HG02610 (cell line): ENCODE results near the gene ARHGEF10L.

ENCODE experiments used
- ATAC-seq: cut with Tn5 transposase; IDR thresholded peaks from one replicate; pipeline ENCODE4 v1.9.1; 2021; ENCODE audit warnings: mild to moderate bottlenecking, moderate library complexity; ENCODE audit not compliant: unreplicated experiment

ARHGEF10L gene

DNA sequence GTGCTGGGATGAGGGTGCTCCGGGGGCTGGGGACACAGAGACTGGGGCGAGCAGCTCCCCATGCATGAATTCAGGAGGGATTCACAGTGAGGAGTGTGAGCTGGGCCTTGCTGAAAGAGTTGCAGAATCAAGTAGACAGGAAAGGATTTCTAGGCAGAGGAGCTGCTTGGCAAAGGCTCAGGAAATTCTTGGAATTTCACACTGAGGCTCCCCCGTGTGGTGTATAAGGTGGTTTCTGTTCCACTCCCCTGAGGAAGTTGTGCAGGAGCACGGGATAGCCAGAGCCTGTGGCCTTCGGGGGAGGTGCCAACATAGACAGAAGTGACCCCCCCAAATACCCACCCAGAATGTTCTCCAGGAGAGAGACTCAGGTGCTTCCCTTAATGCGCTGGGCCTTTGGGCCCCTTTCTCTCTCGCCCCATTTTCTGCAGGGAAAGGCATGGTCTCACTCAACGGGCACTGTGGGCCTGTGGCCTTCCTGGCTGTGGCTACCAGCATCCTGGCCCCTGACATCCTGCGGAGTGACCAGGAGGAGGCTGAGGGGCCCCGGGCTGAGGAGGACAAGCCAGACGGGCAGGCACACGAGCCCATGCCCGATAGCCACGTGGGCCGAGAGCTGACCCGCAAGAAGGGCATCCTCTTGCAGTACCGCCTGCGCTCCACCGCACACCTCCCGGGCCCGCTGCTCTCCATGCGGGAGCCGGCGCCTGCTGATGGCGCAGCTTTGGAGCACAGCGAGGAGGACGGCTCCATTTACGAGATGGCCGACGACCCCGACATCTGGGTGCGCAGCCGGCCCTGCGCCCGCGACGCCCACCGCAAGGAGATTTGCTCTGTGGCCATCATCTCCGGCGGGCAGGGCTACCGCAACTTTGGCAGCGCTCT lies 157.2 kb downstream of the ARHGEF10L start:
- no peak for ATAC-seq

DNA sequence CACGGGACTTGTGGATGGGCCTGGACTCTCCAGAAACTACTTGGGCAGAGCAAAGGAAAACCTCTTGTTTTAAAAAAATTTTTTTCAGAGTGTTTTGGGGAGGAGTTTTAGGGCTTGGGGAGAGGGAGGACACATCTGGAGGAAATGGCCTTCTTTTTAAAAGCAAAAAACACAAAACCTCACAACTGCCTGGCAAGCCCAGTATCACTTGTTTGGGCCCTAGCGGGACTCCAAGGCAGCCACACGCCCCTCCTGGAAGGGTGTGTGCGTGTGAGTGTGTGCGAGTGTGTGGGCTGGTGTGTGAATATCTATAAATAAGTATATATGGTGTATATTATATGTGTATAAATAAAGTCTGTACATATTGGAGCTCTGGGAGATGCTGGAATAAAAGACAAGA lies 158.0 kb downstream of the ARHGEF10L start:
- ATAC-seq: no peak

DNA sequence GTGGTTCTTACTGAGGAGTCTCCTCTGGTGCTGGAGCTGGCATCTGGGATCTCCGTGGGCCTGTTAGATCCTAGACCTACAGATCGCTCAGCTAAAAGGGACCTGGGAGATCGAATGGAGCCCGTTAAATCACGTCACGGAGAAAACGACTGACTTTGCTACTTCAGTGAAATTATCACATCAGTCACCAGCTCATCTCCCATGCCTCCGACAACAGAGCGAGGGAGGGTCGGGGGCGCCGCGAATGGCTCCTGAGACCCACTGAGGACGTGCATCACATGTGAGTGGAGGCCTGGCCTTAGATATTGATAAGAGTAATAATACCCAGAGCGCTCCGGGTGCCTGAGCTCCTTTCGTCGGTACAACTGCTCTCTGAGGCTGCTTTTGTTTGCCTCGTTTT lies 160.1 kb downstream of the ARHGEF10L start:
- ATAC-seq: no peak

DNA sequence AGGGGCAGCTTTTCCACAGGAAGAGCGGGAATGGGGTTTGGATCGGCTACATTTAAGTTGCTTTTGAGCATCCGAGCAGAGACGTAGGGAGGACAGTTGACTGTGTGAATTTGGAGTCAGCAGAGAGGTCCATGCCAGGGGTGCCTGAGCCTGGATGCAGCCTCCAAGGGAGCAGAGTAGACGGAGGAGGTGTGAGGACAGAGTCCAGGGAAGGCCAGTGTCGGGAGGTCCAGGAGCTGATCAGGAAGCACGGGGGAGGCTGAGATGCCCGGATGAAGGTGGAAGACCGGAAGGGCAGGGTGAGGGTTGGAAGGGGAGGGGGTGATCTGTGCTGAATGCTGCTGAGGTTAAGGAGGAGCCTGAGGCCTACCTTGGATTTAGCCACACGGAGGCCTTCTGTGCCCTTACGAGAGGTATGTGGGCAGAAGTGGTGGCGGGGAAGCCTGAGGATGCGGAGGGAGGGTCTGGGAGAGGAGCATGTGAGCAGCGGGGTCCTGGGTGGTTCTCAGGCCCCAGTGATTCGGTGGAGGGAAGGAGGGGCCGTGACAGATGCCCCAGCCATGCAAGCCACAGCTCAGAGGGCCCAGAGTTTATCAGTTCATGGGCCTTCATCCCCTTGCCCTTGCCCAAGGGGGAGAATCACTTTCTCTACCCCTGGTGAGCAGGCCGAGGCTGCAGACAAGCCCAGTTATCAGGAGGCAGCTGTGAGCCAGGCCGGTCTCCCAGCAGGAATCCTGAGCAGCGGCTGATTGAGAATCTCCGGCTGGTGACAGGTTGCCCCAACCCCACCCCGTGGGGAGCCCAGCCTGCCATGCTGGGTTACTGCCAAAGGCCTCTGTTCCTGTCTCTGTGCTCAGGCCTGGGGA lies 161.7 kb downstream of the ARHGEF10L start:
- no peak for ATAC-seq

DNA sequence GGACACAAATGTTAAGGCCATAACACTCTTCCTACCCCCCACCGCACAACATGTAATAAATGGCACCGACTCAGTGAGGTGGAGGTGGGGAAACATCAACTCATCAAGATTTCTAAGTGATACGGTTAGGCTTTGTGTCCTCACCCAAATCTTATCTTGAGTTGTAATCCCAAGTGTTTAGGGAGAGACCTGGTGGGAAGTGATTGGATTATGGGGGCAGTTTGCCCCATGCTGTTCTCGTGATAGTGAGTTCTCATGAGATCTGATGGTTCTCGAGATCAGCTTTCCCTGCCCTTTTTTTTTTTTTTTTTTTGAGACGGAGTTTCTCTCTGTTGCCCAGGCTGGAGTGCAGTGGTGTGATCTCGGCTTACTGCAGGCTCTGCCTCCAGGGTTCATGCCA lies 164.7 kb downstream of the ARHGEF10L start:
- ATAC-seq: no peak

DNA sequence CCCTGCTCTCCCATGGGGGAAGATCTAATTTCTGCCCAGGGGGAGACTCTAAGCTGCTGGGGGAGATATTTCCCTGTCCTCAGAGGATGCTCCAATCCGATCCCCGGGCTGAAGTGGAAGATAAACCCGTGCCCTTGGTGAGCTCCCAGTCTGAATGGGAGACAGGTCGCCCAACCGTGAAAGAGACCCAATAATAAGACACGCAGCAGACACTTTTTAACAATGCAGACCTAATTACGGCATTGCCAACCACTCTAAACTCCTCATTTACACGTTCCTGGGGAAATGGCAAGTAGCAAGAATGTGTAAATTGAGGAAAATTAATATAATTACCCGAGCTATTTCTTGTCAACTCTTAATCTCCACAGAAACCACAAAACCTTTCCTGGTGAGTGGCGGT lies 166.9 kb downstream of the ARHGEF10L start:
- no peak for ATAC-seq

DNA sequence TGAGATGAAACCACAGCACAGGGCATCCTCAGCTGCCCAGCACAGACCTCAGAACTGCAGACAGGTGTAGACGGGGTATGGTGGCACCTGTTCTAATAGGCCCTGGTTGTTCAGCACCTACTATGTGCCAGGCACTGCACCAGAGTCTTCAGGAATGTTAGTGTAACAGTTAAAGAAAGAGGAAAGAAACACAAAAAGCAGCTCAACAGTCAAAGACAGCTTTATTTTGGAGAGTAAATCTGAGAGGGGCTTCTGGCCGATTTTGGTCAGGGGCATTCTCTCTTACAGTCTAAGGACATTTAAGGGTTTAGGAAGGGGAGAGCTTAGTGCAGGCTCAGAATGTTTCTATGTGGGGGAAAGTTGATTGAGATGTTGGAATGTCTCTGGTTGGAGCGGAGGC lies 170.5 kb downstream of the ARHGEF10L start:
- ATAC-seq: no peak

DNA sequence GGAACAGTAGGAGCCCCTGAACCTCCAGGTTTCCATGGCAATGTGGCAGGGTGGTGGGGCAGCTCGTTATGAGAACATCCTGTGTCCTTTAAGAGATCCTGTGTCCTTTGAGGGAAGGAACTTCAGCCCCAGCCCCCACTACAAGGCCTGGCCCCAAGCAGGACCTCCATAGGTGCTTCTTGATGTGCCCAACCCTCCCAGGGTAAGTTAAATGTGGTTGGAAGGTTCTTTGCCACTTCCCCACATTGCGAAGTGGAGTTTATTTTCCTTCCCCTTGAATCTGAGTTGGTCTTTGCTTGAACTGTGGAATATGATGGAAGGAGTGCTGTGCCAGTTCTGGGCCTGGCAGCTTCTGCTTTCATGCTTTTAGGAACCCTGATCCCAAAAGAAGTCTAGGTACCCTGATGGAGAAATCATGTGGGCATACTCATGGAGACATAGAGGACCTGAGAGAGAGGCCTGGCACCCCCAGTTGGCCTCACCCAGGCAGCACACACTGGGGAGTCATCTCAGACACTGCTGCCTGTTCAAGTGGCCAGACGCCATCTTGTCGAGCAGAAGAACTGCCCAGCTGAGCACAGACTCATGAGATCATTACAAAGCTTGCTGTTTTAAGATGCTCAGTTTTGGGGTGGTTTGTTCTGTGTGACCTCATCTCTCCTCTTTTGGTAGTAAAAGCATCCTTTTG lies 171.5 kb downstream of the ARHGEF10L start:
- ATAC-seq: no peak

DNA sequence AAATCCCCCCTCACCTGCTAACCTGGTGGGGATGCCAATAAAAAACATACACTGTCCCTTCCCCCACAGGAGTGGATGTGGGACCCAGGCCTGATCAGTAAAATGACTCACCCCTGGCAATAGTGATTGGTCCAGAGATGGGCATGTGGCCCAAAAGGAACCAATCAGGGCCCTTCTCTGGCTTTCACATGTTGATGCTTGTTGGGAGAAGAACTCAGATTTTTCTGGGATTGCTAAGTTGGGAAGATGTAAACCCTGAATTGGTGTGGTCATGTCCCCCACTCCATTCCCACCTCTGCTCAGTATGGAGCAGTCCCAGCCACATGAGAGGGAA lies 172.0 kb downstream of the ARHGEF10L start:
- ATAC-seq: no peak

DNA sequence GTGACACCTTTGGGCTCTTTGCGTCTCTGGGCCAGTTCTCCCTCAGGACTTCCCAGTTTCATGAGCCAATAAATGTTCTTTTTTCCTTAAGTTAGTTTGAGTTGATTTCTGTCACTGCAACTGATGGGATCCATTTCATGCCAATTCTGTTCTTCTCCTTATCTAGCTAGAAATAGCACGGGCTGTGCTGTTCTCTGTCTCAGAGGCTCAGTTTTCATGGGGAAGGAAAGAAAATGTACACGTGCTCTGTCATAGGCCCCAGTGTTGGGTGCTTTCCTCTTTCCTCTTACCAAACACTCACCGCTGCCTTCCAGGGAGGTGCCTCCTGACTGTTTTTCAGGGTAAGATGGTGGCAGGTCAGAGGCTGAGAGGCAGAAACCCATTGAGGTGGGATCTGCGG lies 172.4 kb downstream of the ARHGEF10L start:
- no peak for ATAC-seq

DNA sequence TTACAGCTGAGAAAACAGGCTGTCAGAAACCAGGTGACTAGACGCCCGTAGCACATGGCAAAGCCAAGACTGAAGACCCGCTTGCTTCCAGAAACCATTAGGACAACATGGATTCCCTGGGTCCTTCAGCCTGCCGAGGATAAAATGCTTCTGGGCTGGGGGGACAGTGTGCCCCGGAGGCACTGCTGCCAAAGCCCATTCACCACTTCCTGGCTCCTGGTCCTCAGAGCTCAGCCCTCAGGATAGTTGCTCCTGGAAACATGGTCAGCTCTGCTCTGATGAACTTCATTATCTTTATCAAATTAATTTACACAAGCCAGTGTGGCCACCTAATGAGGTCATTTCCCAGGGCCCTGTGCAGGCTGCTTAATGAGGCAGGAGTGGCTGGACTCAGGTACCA lies 174.5 kb downstream of the ARHGEF10L start:
- no peak for ATAC-seq

DNA sequence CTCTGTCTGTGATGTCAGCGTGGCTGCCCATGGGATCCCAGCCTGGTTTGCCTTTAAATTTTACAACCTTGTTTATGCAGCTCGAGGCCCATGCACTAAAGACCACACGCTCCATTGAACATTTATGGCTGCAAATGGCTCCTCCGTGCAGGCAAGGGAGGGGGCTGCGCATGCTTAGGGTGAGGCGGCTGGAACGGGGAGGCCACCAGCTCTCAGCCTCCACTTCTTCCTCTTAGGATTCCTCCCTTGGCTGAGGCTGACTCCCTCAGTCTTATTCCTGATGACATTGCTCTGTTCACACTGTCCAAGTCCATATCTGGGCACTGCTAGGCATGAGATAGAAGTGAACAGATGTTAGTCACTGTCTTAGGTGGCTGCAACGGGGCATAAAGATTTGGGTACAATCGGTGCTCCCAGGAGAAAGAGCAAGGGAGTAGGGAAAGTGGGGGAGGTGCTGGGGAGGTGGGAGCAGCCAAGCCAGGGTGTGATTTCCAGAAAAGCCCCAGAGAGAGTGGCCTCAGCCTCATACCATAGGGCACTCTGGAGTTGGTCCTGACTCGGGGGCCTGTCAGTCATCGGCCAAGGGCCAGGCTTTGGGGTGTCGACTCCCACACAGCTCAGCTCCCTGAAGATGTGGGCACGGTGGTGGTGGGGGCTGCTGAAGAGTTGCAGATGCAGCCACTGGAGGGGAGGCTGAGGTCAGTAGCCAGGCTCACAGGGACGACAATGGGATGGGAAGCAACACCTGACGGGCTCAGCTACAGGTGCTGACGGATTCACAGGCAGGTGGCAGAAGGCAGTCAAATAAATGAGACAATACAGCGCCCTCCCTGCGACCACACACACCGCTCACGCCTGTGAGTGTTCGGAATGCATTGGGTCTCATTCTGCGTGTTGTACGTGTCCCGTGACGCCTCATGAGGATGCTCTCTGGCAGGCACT lies 178.4 kb downstream of the ARHGEF10L start:
- no peak for ATAC-seq

DNA sequence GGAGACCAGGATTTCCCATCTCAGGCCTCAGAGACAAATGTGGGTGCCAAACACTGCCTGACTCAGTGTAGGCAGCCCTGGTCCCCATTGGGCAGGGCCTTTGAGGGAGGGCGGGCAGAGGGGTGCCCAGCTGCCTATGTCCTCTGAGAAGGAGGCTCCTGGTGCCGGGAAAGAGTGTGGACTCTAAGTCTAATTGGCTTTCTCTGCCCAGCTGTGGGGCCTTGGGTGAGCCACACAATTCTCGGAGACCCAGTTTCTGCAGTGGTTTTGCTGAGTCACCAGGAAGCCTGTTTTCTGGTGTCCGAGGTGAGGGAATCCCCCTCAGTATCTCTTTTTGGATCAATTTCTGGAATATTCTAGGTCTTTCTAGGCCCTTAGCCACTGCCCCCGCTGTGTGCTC lies 180.4 kb downstream of the ARHGEF10L start:
- no peak for ATAC-seq

DNA sequence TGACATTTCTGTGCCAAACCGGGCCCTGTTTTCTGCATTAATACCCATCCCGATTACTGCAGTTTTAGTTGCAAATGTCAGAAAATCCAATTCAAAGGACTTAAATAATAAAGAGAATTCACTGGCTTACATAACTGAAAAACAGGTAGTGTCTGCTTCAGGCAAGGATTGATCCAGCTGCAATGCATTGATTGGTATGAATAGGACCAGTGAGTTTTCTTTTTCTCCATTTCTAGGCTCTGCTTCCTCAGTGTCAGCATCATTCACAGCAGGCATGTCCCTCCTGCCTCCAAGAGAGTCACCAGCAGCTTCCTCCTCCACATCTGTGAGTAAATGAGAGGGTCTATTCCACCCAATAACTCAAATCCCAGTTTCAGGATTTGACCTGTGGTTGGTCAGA lies 181.9 kb downstream of the ARHGEF10L start:
- no peak for ATAC-seq

DNA sequence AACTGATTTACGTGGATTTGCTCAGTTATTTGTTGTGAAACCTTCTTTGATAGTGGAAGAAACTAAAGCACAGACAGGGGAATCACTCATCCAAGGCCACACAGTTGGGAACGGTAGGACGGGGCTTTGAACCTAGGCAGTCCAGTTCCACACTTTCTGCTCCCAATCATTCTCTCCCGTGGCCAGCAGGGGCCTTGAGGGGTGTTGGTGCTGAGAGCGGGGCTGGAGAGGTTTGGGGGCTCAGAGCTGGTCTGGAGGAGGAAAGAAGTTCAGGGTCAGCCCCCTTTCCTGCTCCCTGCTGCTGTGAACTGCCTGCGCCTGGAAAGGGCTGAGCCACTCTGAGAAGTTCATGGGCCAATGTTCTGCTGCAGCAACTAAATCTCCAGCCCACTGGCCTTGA lies 184.2 kb downstream of the ARHGEF10L start:
- ATAC-seq: no peak

DNA sequence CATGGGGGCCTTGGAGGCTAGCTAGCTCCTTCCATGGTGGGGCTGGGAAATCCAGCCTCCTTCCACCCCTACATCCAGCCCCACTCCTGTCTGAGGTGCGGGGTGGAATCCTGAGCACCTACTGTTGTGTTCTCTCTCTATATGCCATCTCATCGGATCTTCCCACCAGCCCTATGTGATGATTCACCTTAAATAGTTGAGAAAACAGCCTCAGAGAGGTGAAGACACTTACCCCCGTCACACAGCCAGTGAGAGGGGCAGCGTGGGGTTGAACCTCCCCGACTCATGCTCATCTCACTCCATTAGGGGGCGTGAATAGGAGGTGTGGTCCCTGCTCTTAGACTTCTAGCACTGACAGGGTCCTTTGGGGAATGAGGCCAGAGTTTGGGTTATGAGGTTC lies 184.7 kb downstream of the ARHGEF10L start:
- ATAC-seq: no peak

DNA sequence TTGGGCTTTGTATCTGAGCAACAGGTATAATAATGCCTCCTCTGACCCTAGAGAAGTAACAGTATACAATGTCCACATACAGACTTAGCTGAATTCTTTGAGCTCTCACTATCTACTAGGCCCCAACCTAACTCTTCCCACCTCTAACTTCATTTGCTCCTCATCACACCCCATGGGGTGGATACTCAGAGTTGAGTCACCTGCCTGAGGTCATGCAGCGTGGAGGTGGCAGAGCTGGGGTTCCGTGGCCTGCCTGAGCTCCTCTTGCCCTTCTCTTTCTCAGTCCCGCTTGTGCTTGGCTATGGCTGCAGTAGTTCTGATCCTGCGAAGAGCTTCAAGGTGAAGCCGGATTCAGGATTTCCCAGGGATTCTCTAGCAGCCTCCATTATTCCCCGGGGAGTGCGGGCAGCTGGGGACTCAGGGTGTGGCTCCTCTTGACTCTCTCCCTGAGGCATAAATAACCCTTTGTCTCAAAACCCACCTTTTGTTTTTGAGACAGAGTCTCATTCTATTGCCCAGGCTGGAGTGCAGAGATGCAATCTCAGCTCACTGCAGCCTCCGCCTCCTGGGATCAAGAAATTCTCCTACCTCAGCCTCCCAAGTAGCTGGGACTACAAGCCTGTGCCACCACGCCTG lies 185.7 kb downstream of the ARHGEF10L start:
- ATAC-seq: no peak

DNA sequence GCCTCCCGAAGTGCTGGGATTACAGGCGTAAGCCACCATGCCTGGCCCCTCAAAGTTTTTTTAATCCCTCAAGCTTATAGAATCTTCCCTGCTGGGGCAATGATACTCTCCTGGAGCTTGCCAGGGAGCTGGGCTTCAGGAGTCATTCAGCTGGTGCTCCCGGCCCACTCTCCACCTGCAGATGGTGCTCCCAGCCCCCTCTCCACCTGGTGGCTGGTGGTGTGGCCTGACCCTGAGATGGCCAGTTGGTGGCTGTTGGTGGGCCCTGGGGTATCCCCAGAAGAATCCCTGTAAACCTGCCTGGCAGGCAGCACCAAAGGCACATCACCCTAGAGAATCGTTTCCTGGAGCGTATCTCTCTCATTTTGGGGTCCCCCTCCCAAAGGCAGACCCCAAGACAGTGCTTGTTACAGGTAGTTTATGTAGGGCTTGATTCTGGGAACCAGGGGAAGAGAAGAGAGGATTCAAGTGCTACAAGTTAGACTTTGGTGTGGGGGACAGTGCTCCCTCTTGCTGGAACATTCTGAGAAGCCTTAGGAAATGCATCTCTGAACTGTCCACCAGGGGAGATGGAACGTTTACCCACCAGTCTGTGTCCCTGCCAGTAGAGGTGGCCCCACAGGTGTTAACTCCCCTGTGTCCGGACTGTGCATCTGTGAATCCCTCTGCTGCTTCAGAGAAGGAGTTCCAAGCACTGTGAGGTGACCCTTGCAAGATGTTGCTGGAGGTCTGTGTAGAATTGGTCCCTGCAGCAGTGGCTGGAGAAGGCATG lies 186.5 kb downstream of the ARHGEF10L start:
- ATAC-seq: no peak

DNA sequence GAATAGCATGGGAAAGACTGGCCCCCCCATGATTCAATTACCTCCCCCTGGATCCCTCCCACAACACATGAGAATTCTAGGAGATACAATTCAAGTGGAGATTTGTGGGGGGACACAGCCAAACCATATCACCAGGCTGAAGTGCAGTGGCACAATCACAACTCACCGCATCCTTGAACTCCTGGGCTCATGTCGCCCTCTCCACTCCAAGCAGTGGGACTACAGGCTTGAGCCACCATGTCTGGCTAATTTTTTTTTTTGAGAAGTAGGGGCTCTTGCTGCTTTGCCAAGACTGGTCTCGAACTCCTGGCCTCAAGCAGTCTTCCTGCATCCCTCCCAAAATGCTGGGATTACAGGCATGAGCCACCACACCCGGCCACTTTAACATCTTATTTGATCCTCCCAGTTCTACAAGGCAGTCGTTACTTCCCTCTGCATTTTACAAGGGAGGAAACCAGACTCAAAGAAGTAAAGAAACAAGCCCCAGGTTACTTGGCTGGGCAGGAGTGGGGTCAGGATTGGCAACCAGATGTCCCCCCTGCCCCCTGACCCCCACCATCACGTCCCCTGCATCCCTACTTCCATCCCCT lies 188.7 kb downstream of the ARHGEF10L start:
- no peak for ATAC-seq
